ENCODE measurements around the gene ACACA. TPM values are rescaled to one million over a fixed set of nuclear protein-coding genes. Genes with fewer than 3 reads are reported as not detected.

Gene ACACA
- total RNA-seq, 1 donor from 2014 or later, result 44.8 TPM

DNA sequence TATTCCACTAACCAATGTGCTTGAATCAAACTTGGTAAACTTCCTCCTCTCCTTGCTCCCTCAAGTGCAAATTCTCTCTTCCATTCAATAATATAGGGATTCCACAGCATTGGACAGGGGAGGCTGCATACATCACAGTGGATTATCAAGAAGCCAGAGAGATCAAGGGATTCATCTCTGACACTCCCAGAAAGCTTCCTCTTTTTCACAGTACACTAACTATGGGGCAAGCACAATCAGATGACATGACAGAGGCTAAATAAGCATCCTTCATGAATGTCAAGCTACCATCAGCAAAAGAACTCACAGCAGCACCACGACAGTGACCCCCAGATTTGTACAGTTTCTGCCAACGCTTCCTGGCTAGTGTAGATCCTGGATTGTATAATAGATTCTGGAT is 209.3 kb downstream of the ACACA start:
- DNase-seq (ENCODE audit: low read depth) (no peak), FAIRE-seq (no peak)
- H3K27me3 ChIP-seq (ENCODE audit: control insufficient read depth, insufficient read depth, low read length), result no peaks in the 10 kb centered on the region
- peaks cover 7% of the 10 kb centered on the region for H3K36me3 ChIP-seq (ENCODE audit: control insufficient read depth, insufficient read depth, low read length)
- H3K4me3 ChIP-seq (ENCODE audit: low read depth, low read length), result no peak overlapping the region
- TF ChIP-seq, protein P1, sequence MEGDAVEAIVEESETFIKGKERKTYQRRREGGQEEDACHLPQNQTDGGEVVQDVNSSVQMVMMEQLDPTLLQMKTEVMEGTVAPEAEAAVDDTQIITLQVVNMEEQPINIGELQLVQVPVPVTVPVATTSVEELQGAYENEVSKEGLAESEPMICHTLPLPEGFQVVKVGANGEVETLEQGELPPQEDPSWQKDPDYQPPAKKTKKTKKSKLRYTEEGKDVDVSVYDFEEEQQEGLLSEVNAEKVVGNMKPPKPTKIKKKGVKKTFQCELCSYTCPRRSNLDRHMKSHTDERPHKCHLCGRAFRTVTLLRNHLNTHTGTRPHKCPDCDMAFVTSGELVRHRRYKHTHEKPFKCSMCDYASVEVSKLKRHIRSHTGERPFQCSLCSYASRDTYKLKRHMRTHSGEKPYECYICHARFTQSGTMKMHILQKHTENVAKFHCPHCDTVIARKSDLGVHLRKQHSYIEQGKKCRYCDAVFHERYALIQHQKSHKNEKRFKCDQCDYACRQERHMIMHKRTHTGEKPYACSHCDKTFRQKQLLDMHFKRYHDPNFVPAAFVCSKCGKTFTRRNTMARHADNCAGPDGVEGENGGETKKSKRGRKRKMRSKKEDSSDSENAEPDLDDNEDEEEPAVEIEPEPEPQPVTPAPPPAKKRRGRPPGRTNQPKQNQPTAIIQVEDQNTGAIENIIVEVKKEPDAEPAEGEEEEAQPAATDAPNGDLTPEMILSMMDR (IDR thresholded peaks at IDR 0.05; ENCODE audit: insufficient read depth, low read length, severe bottlenecking), result no peak

DNA sequence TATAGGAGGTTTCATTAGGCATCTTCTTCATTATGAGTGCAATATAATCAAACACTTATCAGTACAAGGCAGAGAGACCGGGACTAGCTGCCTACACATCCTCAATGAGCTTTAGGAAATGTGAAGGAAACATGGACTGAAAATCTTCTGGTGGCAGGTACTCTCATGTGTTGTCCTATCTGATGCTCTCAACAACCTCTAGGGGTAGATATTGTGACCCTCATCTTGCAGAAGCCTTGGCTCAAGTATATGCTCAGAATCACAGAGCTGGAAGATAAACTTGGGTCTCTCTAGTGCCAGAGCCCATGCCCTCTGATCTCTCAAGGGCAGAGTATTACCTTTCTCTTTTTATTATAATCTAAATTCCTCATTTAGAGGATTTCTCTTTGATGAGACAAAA is 212.4 kb downstream of the ACACA start:
- Histone ChIP-seq H3K27me3 (ENCODE audit: control insufficient read depth, insufficient read depth, low read length) (no peaks in the 10 kb centered on the region), H3K36me3 (ENCODE audit: control insufficient read depth, insufficient read depth, low read length) (peaks cover 10% of the 10 kb centered on the region), H3K4me3 (ENCODE audit: low read depth, low read length) (no peak overlapping the region)
- FAIRE-seq (no peak), DNase-seq (ENCODE audit: low read depth) (no peak)
- TF ChIP-seq, protein P1 (IDR thresholded peaks at IDR 0.05; ENCODE audit: insufficient read depth, low read length, severe bottlenecking), result no peak

DNA sequence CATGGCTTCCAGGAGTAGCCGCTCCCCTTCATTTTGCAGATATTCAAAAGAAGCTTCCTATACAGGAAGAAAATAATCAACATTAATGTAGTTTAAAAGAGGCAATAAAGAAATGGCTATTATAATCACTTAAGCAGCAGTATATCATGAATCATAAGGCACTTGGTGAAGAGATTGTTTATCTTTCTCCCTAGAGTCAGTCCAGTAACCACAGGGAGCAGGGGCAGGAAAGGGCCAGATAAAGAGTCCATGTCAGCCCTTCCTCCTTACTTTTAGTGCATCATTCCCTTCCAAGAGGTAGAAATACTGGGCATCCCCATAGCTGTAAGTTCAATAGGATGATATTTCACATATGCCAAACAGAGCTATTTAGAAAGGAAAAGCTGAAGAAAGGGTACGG is 215.4 kb downstream of the ACACA start:
- Histone ChIP-seq H3K27me3 (ENCODE audit: control insufficient read depth, insufficient read depth, low read length) (no peaks in the 10 kb centered on the region), H3K4me3 (ENCODE audit: low read depth, low read length) (no peak overlapping the region), H3K36me3 (ENCODE audit: control insufficient read depth, insufficient read depth, low read length) (peaks cover 12% of the 10 kb centered on the region)
- FAIRE-seq (no peak), DNase-seq (ENCODE audit: low read depth) (no peak)
- TF ChIP-seq, protein P1 (IDR thresholded peaks at IDR 0.05; ENCODE audit: insufficient read depth, low read length, severe bottlenecking), result no peak

DNA sequence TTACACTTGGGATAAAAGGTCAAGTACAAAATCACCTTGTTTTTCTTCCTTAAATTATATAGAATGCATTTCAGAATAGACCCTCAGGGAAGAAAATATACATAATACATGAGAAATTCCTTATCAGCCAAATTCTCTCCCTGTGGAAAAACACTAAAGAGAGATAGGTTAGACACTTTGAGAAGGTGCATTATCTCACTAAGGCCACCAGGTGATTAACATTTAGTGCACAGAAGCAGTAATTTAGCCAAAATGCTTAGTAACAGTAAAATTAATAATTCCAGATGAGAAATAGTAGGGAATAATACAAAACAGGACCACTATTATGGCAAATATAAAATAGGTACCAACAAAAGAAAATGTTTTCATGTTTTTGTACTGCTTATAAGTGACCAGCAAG is 216.1 kb downstream of the ACACA start:
- peaks cover 12% of the 10 kb centered on the region for H3K36me3 ChIP-seq (ENCODE audit: control insufficient read depth, insufficient read depth, low read length)
- no peak for FAIRE-seq
- H3K27me3 ChIP-seq (ENCODE audit: control insufficient read depth, insufficient read depth, low read length), result no peaks in the 10 kb centered on the region
- no peak overlapping the region for H3K4me3 ChIP-seq (ENCODE audit: low read depth, low read length)
- no peak for DNase-seq (ENCODE audit: low read depth)
- TF ChIP-seq, protein P1 (IDR thresholded peaks at IDR 0.05; ENCODE audit: insufficient read depth, low read length, severe bottlenecking), result no peak

DNA sequence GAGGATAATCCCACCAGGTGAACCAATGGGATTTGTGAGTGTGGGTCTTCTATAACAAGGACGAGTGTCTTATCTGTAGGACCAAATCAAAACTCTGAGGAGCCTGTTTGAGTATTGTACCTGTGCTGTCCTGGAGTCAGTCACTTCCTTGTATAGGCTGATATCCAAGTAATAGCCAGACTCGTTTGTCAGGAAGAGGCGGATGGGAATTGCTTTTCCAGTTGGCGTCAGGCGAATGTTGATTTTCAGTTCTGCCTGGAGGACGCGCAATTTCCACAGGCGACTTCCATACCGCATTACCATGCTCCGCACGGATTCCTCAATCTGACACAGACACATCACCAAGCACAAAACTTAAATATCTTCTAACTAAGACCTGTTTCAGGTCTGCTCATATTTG is 218.5 kb downstream of the ACACA start:
- no peak overlapping the region for H3K4me3 ChIP-seq (ENCODE audit: low read depth, low read length)
- FAIRE-seq, result no peak
- H3K27me3 ChIP-seq (ENCODE audit: control insufficient read depth, insufficient read depth, low read length), result no peaks in the 10 kb centered on the region
- peaks cover 12% of the 10 kb centered on the region for H3K36me3 ChIP-seq (ENCODE audit: control insufficient read depth, insufficient read depth, low read length)
- no peak for DNase-seq (ENCODE audit: low read depth)
- TF ChIP-seq, protein P1 (IDR thresholded peaks at IDR 0.05; ENCODE audit: insufficient read depth, low read length, severe bottlenecking), result no peak

DNA sequence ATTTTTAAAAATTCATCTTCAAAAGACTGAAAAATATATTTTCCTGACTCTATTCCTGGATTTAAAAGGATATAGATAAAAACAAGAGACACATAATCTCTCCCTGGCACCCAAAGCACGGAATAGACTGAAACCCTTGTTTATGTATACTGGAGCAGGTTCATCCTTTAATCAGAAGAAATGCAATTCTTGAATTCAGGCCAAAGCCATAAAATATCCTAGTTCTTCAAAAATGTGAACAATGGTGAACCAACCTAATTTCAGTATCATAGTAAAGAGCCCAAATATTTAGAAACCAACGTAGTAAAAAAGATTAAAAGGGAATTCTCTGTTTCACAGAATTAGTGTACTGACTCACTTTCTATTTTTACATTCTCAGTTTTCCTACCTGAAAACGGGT is 219.4 kb downstream of the ACACA start:
- FAIRE-seq (no peak), DNase-seq (ENCODE audit: low read depth) (no peak)
- Histone ChIP-seq H3K36me3 (ENCODE audit: control insufficient read depth, insufficient read depth, low read length) (peaks cover 12% of the 10 kb centered on the region), H3K4me3 (ENCODE audit: low read depth, low read length) (no peak overlapping the region), H3K27me3 (ENCODE audit: control insufficient read depth, insufficient read depth, low read length) (no peaks in the 10 kb centered on the region)
- TF ChIP-seq, protein P1 (IDR thresholded peaks at IDR 0.05; ENCODE audit: insufficient read depth, low read length, severe bottlenecking), result no peak

Data from bronchial epithelial cell (primary cell).